ENCODE results near the gene PLRG1.

- TF ChIP-seq CTCF (IDR thresholded peaks at IDR 0.05) (no peak), POLR2A (IDR thresholded peaks at IDR 0.05) (no peak)
Observed at GRCh38 chr4:154487145-154487544, 63.1 kb downstream of the PLRG1 start.

All from breast epithelium (tissue), 3 donors.